ENCODE data around the gene TTC39C. TPM values are rescaled to one million over a fixed set of nuclear protein-coding genes. Genes with fewer than 3 reads are reported as not detected.
A peak's percentile ranks its signal among the peaks of the same experiment; 100 is the strongest.

The TTC39C gene
- total and polyA plus RNA-seq, 2 experiments from 2014 or later, result 69.4 to 136 TPM

- no peak overlapping the region for H3K27ac Mint-ChIP-seq
- TF ChIP-seq CTCF (conservative IDR thresholded peaks at IDR 0.05; ENCODE audit: low read depth in 2 of 2) (no peak), ZNF331 (CRISPR knock-in tag; IDR thresholded peaks at IDR 0.05; ENCODE audit: low read depth) (no peak), NANOG (IDR thresholded peaks at IDR 0.05; ENCODE audit: borderline replicate concordance) (no peak), ZNF114 (CRISPR knock-in tag; IDR thresholded peaks at IDR 0.05) (no peak), ZNF462 (CRISPR knock-in tag; IDR thresholded peaks at IDR 0.05) (no peak), POLR2AphosphoS5 (IDR thresholded peaks at IDR 0.05; ENCODE audit: low read depth) (no peak), STAT1 (IDR thresholded peaks at IDR 0.05; ENCODE audit: unreplicated experiment) (no peak), ETS1 (IDR thresholded peaks at IDR 0.05) (no peak), CREB1 (CRISPR knock-in tag; IDR thresholded peaks at IDR 0.05; ENCODE audit: low read depth) (no peak), EZH2phosphoT487 (IDR thresholded peaks at IDR 0.05; ENCODE audit: unreplicated experiment) (no peak), JUNB (IDR thresholded peaks at IDR 0.05; ENCODE audit: unreplicated experiment) (no peak), EZH2 (IDR thresholded peaks at IDR 0.05; ENCODE audit: low read depth, unreplicated experiment) (no peak), REST (IDR thresholded peaks at IDR 0.05; ENCODE audit: unreplicated experiment) (no peak)
These were observed 163.1 kb downstream of the TTC39C start for GRCh38 chr18:24177499-24178133.

More at GRCh38 chr18:24177499-24178133, 163.1 kb downstream of the TTC39C start:
- no peaks in the 10 kb centered on the region for H3K9me3 Mint-ChIP-seq
- peaks cover 13% of the 10 kb centered on the region; the same call in 2 of the 3 replicates for H3K4me1 Mint-ChIP-seq
- H3F3A ChIP-seq (replicated peaks; ENCODE audit: low read depth), result no peaks in the 10 kb centered on the region
- no peak for ATAC-seq
- no peaks in the 10 kb centered on the region for H3K9me2 ChIP-seq (ENCODE audit: insufficient read depth)
- H3K27ac ChIP-seq (ENCODE audit: low read depth), result 0 out of 2 replicates have a peak overlapping the region, but pooled peaks have one; percentile 21
- no peaks in the 10 kb centered on the region for H3K27me3 ChIP-seq (ENCODE audit: insufficient read depth)
- H3K4me3 ChIP-seq, result no peak overlapping the region
- H4K20me1 ChIP-seq (replicated peaks; ENCODE audit: insufficient read depth), result no peaks in the 10 kb centered on the region
- no peaks in the 10 kb centered on the region for H3K27me3 Mint-ChIP-seq (ENCODE audit: insufficient read depth, low read depth, poor library complexity)
- H3K4me3 Mint-ChIP-seq, result no peak overlapping the region
- H3K79me2 ChIP-seq (replicated peaks; ENCODE audit: insufficient read depth), result no peaks in the 10 kb centered on the region
- H3K4me2 ChIP-seq, result no peak overlapping the region
- DNase-seq (ENCODE audit: low spot score), result no peak
- no peaks in the 10 kb centered on the region; the same call in 1 of the 2 replicates for H3K36me3 ChIP-seq (ENCODE audit: insufficient read depth)
- peaks cover 22% of the 10 kb centered on the region; the same call in 2 of the 3 replicates for H3K36me3 Mint-ChIP-seq (ENCODE audit: low read depth)
- no peaks in the 10 kb centered on the region for H3K4me1 ChIP-seq (ENCODE audit: insufficient read depth)
- no peak overlapping the region for H2AFZ ChIP-seq

All from GM23338 (cell line).